NCI-H1417 (cell line): ENCODE data around the gene GPC3.
"Not testable (repeated sequence)": the region's sequence is repeated elsewhere in the genome, so short reads cannot be mapped to it uniquely, and the experiment has no call there.

Experiments
- DNase-seq, 3 experiments: peaks; one replicate each; lab custom pipeline; 2025; lab: John Stamatoyannopoulos, UW

GPC3 gene

GRCh38 chrX:133646719-133647116 is 338.7 kb downstream of the GPC3 start:
- DNase-seq: no peak

- DNase-seq: no peak
Observed at GRCh38 chrX:133645977-133646718, 339.2 kb downstream of the GPC3 start.

- no peak for DNase-seq
Observed at GRCh38 chrX:133645256-133645655, 340.1 kb downstream of the GPC3 start.

DNA sequence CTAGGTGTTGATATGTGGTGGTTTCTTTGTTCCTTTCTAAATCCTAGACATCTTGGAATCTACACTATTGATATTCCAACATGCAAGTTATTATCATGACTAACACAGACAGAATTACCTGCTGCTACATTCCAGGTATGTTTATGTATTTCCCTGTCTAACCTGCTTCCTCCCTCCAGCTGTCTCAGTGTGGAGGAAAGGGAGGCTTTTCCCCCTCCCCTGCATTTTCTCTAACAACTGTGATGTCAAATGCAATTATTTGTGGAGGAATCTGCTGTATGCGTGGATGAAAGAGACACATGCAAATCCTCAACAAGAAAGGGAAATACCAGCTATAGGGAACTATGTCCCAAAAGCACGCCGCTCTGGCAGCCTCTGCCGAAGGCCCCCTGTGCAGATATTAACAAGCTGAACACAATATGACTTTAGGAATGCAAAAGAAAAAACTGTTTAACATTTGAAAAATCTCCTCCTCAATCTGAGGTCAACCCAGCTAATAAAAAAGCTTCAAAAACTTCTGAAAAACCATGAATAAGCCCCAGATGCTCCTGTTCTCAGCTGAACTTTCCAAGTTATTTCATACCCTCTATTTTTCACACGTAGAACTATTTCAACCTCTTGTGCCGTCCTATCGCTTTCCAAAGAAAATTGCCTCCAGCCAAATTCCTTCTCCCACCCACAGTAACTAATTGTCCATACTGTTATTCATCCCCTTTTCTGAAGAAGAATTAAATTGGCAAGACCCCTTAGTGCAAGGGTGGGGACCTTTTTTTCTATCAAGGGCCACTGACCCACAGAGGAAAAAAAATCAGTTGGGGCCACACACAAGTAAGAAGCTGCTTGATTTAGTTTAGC is 345.0 kb downstream of the GPC3 start:
- DNase-seq: no peak

GRCh38 chrX:133639726-133640125 is 345.7 kb downstream of the GPC3 start:
- DNase-seq: no peak

DNA sequence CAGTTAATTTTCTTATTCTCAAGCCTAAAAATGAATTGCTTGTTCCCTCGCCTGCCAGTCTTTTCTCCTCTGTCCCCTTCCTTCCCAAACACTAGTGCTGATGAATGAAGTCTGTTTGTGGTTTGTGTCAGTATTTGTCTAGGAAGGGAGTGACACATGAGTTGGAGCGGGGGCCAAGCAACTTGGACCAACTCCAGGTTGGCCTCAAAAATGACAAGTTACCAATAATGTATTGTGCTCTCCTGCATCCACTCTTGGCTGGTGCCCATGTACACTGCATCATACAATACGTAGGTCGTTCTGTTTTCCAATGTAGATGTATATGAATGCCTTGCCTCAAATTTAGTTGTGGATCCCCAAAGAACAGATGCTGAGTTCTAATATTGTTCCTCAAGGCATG is 347.1 kb downstream of the GPC3 start:
- no peak for DNase-seq

- no peak for DNase-seq
Observed at GRCh38 chrX:133637765-133638164, 347.6 kb downstream of the GPC3 start.

DNA sequence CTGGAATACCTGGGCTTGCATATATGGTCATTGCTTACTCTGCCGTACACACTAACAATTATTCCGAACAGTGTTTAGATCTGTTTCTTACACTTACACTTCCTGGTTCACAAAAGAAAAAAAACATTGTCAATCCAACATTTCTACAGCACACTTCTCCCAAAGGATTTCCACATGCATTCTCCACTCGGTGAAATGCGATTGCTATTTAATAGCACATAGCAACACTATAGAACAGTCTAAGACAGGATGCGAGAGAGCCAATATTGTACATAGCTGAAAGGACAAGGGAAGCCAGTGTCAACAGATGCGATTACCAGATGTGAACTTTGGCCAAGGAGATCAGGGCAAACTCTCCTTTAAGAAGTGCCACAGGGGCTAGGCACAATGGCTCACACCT is 349.4 kb downstream of the GPC3 start:
- DNase-seq: no peak

GRCh38 chrX:133634416-133634815 is 351.0 kb downstream of the GPC3 start:
- DNase-seq: no peak

- DNase-seq: no peak
Observed at GRCh38 chrX:133633950-133634349, 351.4 kb downstream of the GPC3 start.

DNA sequence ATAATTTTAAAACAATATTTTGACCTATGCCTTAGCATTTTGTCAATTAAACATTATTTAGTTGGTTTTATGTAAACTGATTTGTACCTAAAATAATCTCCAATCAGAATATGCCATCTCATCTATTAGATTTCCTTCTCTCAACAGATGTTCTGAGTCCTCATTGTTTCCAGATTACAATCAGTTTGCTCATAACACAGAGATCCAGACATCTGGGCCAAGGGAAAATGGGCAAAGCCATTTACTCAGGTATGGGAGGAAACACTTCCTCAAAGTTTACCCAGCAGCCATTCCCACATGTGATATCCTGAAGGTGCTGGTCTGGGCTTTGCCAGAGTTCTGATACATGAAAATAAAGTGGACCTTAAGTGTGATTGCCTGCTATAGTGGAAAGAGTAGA is 352.2 kb downstream of the GPC3 start:
- DNase-seq: no peak

DNA sequence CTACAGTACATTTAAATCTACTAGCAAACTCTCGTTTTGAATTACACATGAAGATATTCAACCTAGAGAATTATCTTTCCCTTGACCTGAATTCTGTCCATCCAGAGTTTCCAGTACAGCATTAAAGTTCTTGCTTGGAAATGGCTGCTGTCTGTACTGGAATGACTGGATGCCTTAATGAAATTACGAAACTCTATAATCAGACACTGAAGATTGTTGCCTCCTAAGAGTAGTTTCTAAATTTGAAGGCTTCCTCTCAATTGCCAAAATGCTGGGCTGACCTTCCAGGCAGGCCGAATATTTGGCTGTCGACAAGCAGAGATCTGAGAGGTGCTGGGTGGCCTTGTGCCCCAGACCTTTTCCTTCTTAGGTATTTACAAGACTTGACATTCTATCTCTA is 355.0 kb downstream of the GPC3 start:
- DNase-seq: no peak

DNA sequence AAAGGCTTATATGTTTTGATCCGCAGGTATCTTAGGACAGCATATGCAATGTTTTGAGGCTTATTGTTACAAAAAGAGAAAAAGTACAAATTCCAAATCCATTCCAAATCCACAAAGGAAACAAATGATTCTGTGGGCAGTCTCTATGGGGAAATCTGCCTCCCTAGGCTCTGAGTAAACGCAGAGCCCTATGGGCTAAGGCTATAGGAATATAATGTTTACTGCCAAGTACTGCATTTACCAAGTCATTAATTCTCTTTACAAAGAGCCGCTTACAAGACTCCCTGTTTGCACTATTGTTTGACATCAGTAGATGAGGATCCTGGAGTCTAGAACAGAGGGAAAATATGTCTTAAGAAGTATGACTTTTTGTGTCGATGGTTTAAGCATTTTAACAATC is 357.7 kb downstream of the GPC3 start:
- DNase-seq: no peak

- DNase-seq: not testable (repeated sequence)
Observed at GRCh38 chrX:133621384-133621783, 364.0 kb downstream of the GPC3 start.

GRCh38 chrX:133611676-133612075 is 373.7 kb downstream of the GPC3 start:
- no peak for DNase-seq

GRCh38 chrX:133610056-133610455 is 375.3 kb downstream of the GPC3 start:
- no peak for DNase-seq

- no peak for DNase-seq
Observed at GRCh38 chrX:133609166-133609565, 376.2 kb downstream of the GPC3 start.

GRCh38 chrX:133608406-133608805 is 377.0 kb downstream of the GPC3 start:
- no peak for DNase-seq

- DNase-seq: no peak
Observed at GRCh38 chrX:133607419-133608348, 377.7 kb downstream of the GPC3 start.

- no peak for DNase-seq
Observed at GRCh38 chrX:133606990-133607389, 378.4 kb downstream of the GPC3 start.

- no peak for DNase-seq
Observed at GRCh38 chrX:133604801-133605200, 380.6 kb downstream of the GPC3 start.

DNA sequence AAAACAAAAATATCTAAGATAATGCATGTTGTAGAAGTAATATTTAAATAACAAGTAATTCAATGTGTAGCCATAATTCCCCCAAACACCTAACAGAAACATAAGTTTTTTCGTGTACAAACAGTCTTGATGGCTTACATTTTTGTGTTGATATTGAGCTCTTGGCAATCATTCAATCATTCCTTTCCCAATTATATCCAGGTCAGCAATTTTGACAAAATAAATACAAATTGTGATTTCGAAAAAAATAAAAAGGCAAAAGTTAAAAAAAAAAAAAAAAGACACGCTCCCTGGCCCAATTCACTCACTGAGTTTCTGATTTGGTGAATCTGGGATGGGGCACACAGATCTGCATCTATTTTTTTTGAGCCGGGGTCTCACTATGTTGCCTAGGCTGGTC is 382.5 kb downstream of the GPC3 start:
- DNase-seq: no peak
